SH-SY5Y (cell line): ENCODE data around the gene CLDN10.

Source experiments
- GATA2 ChIP-seq: IDR thresholded peaks from 2 replicates; pipeline ENCODE4 v1.6.1; 2011; ENCODE audit warnings: mild to moderate bottlenecking, low read depth, low read length
- GATA3 ChIP-seq: IDR thresholded peaks from 2 replicates; pipeline ENCODE4 v1.6.1; 2011; ENCODE audit warnings: low read depth, mild to moderate bottlenecking, low read length, moderate library complexity

DNA sequence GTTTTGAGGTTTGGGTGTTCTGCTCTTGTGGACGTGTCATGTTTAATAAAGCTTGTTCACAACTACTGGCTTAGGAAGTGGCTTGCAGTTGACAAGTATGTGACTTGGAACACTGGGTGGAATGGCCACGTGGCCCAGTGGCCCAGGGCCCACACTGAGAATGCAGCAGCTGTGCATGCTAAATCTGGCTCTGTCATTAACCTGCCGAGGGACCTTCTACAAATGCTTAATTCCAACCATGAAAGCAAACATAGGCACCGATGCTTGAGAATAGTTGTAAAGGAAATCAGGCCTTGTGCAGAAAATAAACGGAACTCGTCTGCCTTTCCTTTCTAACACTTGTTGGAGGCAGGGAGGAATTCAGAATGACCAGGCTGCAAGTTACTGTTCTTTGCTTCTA, 11.6 kb upstream of the CLDN10 start:
- TF ChIP-seq GATA3: no peak
- no peak for TF ChIP-seq GATA2
